Measurements from ENCODE around the gene IMMP2L. TPM values are rescaled to one million over a fixed set of nuclear protein-coding genes. Genes with fewer than 3 reads are reported as not detected.
"Not testable (repeated sequence)": the region's sequence is repeated elsewhere in the genome, so short reads cannot be mapped to it uniquely, and the experiment has no call there.

IMMP2L gene
- total RNA-seq, 1 donor from 2014 or later: 16.7 TPM

DNA sequence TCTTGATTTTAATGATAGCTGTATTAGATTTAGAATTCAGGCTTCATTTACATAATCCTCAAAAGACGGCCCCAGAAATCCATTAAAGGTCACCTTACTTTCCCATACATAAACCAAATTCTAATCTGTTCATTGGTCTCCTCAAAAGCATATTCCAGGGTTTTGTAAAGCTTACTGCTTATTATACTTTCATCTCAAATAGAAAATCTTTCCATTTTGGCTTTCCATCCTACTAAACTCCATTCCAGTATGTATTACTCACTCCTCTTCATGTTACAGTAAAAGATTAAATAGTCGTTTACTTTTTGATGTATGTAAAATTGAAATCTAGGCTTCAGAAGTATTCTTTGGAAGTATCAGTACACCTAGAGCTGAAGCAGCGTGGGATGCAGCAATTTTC is 614.9 kb downstream of the IMMP2L start:
- intact Hi-C loops (cut with DNase I): no loop called here
- no peak for DNase-seq (ENCODE audit: low spot score)

DNA sequence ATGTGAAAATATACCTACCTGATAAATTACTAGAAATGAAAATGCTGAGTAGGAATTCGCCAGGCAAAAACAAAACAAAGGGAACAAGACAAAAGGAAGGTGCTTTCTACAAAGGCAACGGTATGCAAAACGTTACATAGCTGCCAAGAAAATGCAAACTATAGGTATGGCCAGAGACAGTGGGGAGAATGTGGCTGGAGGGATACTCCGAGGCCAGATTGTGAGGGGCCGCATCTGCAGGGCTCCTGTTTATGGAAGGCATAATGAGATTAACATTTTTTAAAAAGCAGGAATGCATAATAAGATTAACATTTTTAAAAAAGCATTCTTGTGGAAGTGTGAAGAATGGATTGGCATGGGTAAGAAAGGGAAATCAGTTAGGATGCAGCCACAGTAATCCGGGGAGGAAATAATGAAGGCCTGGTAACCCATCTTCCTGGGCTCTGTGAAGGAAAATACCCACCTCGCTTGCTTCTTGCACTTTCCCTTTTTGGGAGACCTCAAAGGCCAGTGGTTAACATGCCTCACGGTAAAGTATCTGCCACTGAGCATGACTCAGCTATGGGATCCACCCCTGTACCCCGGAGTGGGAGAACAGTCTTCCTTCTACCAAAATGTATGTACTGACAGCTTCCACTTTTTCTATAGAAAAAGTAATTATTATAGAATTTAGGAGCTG is 617.2 kb downstream of the IMMP2L start:
- intact Hi-C loops (cut with DNase I): no loop called here
- no peak for DNase-seq (ENCODE audit: low spot score)

GRCh38 chr7:110944448-110944847 is 617.8 kb downstream of the IMMP2L start:
- intact Hi-C loops (cut with DNase I): no loop called here
- no peak for DNase-seq (ENCODE audit: low spot score)

- intact Hi-C loops (cut with DNase I): no loop called here
- DNase-seq (ENCODE audit: low spot score): no peak
Measured at GRCh38 chr7:110943701-110944345, 618.5 kb downstream of the IMMP2L start.

GRCh38 chr7:110941385-110941784 is 620.9 kb downstream of the IMMP2L start:
- DNase-seq (ENCODE audit: low spot score): no peak
- intact Hi-C loops (cut with DNase I): no loop called here

- no peak for DNase-seq (ENCODE audit: low spot score)
- intact Hi-C loops (cut with DNase I): no loop called here
Measured at GRCh38 chr7:110940756-110941155, 621.5 kb downstream of the IMMP2L start.

GRCh38 chr7:110938165-110938564 is 624.1 kb downstream of the IMMP2L start:
- intact Hi-C loops (cut with DNase I): no loop called here
- DNase-seq (ENCODE audit: low spot score): no peak

- DNase-seq (ENCODE audit: low spot score); intact Hi-C loops (cut with DNase I): not testable (repeated sequence)
Measured at GRCh38 chr7:110936665-110937064, 625.6 kb downstream of the IMMP2L start.

- DNase-seq (ENCODE audit: low spot score): no peak
- intact Hi-C loops (cut with DNase I): no loop called here
Measured at GRCh38 chr7:110929480-110930249, 632.6 kb downstream of the IMMP2L start.

- intact Hi-C loops (cut with DNase I): no loop called here
- DNase-seq (ENCODE audit: low spot score): no peak
Measured at GRCh38 chr7:110922906-110923305, 639.4 kb downstream of the IMMP2L start.

GRCh38 chr7:110921595-110922151 is 640.6 kb downstream of the IMMP2L start:
- no peak for DNase-seq (ENCODE audit: low spot score)
- intact Hi-C loops (cut with DNase I): no loop called here

GRCh38 chr7:110918949-110919548 is 643.2 kb downstream of the IMMP2L start:
- intact Hi-C loops (cut with DNase I): no loop called here
- no peak for DNase-seq (ENCODE audit: low spot score)

DNA sequence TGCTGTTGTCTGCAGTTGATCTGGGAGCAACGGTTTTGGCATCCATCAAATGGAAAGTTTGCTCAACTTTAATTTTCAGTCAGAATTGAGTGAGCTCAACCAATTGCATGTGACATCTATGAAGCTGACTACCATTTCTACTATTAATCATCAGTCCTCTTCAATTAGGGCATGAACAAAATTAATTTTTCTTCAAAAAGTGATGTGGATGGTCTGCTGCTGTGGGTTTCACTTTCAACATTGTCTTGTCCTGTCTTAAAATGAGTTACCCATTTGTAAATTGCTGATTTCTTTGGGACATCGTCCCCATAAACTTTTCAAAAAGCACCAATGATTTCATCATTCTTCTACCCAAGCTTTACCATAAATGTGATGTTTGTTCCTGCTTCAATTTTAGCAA is 648.0 kb downstream of the IMMP2L start:
- intact Hi-C loops (cut with DNase I): no loop called here
- no peak for DNase-seq (ENCODE audit: low spot score)

DNA sequence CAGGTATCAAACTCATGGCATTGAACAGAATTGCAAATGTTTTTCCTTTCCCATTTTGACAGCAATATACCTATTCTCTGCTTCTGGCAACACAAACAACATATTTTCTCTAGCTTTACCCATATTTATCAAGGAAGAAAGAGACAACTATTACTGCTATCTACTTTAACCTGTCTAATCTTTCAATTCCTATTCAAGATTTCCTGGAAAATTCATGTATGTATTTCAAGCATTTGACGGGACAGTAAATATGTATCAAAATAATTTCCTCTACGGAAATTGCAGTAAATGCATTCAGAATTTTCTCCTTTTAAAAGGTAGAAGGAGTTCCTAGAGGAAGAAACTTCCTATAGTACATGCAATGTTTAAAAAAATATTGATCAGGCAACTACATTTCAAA is 650.7 kb downstream of the IMMP2L start:
- intact Hi-C loops (cut with DNase I): no loop called here
- DNase-seq (ENCODE audit: low spot score): no peak

GRCh38 chr7:110909117-110909516 is 653.2 kb downstream of the IMMP2L start:
- DNase-seq (ENCODE audit: low spot score): no peak
- intact Hi-C loops (cut with DNase I): no loop called here

- no peak for DNase-seq (ENCODE audit: low spot score)
- intact Hi-C loops (cut with DNase I): no loop called here
Measured at GRCh38 chr7:110905773-110906566, 656.3 kb downstream of the IMMP2L start.

GRCh38 chr7:110898516-110898915 is 663.8 kb downstream of the IMMP2L start:
- no peak for DNase-seq (ENCODE audit: low spot score)
- intact Hi-C loops (cut with DNase I): no loop called here

DNA sequence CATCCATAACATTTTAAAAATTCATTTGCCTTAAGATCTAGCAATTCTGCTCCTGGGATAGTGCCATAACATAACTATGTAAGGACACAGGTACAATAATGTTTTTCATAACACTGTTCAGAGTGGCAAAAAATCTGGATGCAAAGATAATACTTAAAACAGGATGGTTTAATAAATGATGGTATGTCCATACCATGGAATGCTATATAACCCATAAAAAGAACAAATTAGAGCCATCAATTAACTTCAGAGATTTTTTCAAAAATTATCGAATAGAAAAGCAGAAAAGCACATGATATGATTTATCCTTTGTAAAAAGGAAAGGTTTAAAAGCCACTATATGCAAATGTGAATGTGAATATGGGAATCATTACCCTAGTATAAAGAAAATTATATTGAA is 664.8 kb downstream of the IMMP2L start:
- DNase-seq (ENCODE audit: low spot score): no peak
- intact Hi-C loops (cut with DNase I): no loop called here

DNA sequence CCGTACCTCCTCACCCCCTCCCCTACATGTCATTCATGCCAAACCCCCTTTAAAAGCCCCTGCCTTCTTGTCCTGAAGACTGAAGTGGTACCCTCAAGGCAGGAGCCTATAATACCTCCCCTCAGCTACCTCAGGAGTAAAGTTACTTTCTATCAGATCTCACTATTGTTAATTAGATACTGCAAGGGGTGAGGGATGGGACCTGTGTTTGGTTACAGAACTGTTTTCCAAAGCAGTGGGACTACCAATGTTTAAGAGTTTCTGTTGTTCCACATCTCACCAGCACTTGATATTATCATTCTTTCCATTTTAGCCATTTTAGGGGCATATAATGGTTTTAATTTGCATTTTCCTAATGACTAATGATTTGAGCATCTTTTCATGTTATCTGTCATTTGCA is 668.2 kb downstream of the IMMP2L start:
- intact Hi-C loops (cut with DNase I): no loop called here
- no peak for DNase-seq (ENCODE audit: low spot score)
